HepG2 (cell line): ENCODE results near the gene CARD8. TPM values are rescaled to one million over a fixed set of nuclear protein-coding genes. Genes with fewer than 3 reads are reported as not detected.

Experiments used
- ATAC-seq: fragments of 200-7000 bp; cut with Tn5 transposase; 3 replicates; pipeline ENCODE4 v1.9.1; 2020; ENCODE audit warnings: mild to moderate bottlenecking, moderate library complexity
- BruUV-seq: library from RNA; stranded (reverse); fragments of 400-500 nt; replicated peaks from 2 replicates; lab custom pipeline; 2021; lab: Mats Ljungman, UMichigan
- CTCF ChIA-PET: fragments of 300-600 bp; formaldehyde crosslinking; extraction: SDS; loops from one replicate; lab custom pipeline; 2021; ENCODE audit warnings: low total read pairs, inconsistent platforms, low intra/inter-chr PET ratio; lab: Yijun Ruan, JAX
- POLR2A ChIA-PET: fragments of 350-600 bp; sonication (Branson Sonifier 250); formaldehyde crosslinking; loops from one replicate; lab custom pipeline; 2020; ENCODE audit warnings: antibody characterized with exemption, inconsistent platforms; lab: Yijun Ruan, JAX
- DNase-seq: peaks from one replicate; pipeline ENCODE4 v3.0.0-alpha.2; 2015; ENCODE audit warnings: low spot score
- FAIRE-seq: peaks from 3 replicates; lab custom pipeline; 2011; peaks lifted over from hg19 to GRCh38; lab: Jason Lieb, UNC
- H2AFZ ChIP-seq: one replicate; pipeline ENCODE4 v1.6.1; 2011; ENCODE audit warnings: low read length, inconsistent platforms
- H3K27ac ChIP-seq: fragments of 300-600 bp; 3 replicates; pipeline ENCODE4 v1.8.0; 2011; ENCODE audit warnings: mixed run types, mild to moderate bottlenecking, mixed read lengths, low read length, inconsistent platforms; ENCODE audit not compliant: insufficient read depth; ENCODE audit errors: extremely low read length
- H3K27me3 ChIP-seq, 2 experiments: fragments of 200-600 bp in 1 of 2; 2 replicates in 1 of 2; 3 replicates in 1 of 2; pipeline versions ENCODE4 v1.6.0 to v1.8.0; 2011; ENCODE audit warnings: low read length in 2 of 2, mild to moderate bottlenecking in 2 of 2, moderate library complexity in 2 of 2, inconsistent platforms in 1 of 2; ENCODE audit not compliant: insufficient read depth in 2 of 2, control insufficient read depth in 1 of 2
- H3K36me3 ChIP-seq, 2 experiments: fragments of 200-600 bp in 1 of 2; replicated peaks in 1 of 2; 2 replicates in 1 of 2; 3 replicates in 1 of 2; pipeline versions ENCODE4 v1.5.1 to v1.8.0; 2011; ENCODE audit warnings: low read length in 2 of 2, inconsistent platforms in 1 of 2; ENCODE audit not compliant: insufficient read depth in 2 of 2, control insufficient read depth in 1 of 2
- H3K4me1 ChIP-seq: 2 replicates; pipeline ENCODE4 v1.5.1; 2012; ENCODE audit warnings: low read length, inconsistent platforms; ENCODE audit not compliant: insufficient read depth
- H3K4me2 ChIP-seq: 2 replicates; pipeline ENCODE4 v1.6.0; 2011; ENCODE audit warnings: low read depth, low read length, inconsistent platforms
- H3K4me3 ChIP-seq, 3 experiments: fragments of 200-600 bp in 1 of 3; sonication (generic), shearing (Covaris generic) in 1 of 3; replicated peaks in 1 of 3; 2 replicates each; pipeline ENCODE4 v1.5.1; 2011 to 2016; ENCODE audit warnings: low read length in 3 of 3, inconsistent platforms in 2 of 3, low read depth in 2 of 3, mild to moderate bottlenecking in 2 of 3, control low read depth in 1 of 3, mixed read lengths in 1 of 3; ENCODE audit not compliant: insufficient read depth in 1 of 3
- H3K79me2 ChIP-seq: one replicate; pipeline ENCODE4 v1.6.1; 2011; ENCODE audit warnings: low read length, inconsistent platforms; ENCODE audit not compliant: insufficient read depth
- H3K9ac ChIP-seq: 2 replicates; pipeline ENCODE4 v1.6.0; 2011; ENCODE audit warnings: mild to moderate bottlenecking, low read depth, low read length, inconsistent platforms; ENCODE audit not compliant: insufficient read depth
- H3K9me3 ChIP-seq: 2 replicates; pipeline ENCODE4 v1.5.1; 2012; ENCODE audit warnings: mild to moderate bottlenecking, low read length
- H4K20me1 ChIP-seq: 2 replicates; pipeline ENCODE4 v1.6.0; 2011; ENCODE audit warnings: inconsistent platforms, mild to moderate bottlenecking, low read length, moderate library complexity; ENCODE audit not compliant: insufficient read depth
- ATF1 ChIP-seq: IDR thresholded peaks from 2 replicates; pipeline ENCODE4 v1.6.1; 2016; ENCODE audit warnings: mild to moderate bottlenecking, control low read depth
- KDM2A ChIP-seq: sonication (generic); formaldehyde crosslinking; IDR thresholded peaks from 2 replicates; pipeline ENCODE4 v1.4.0; 2020; ENCODE audit warnings: low read depth, missing genetic modification reagents, borderline replicate concordance
- LCORL ChIP-seq, 2 experiments: fragments of 450-650 bp in 1 of 2; sonication (generic) in 1 of 2; formaldehyde crosslinking in 1 of 2; IDR thresholded peaks; 2 replicates each; pipeline versions ENCODE4 v1.5.0 to v1.6.1; 2017 to 2020; ENCODE audit warnings: antibody characterized with exemption in 1 of 2, missing genetic modification reagents in 1 of 2
- MEIS2 ChIP-seq: sonication (generic); formaldehyde crosslinking; IDR thresholded peaks from 2 replicates; pipeline ENCODE4 v1.9.0; 2021; ENCODE audit warnings: mild to moderate bottlenecking, missing genetic modification reagents
- SAFB2 ChIP-seq: sonication (generic); formaldehyde crosslinking; IDR thresholded peaks from 2 replicates; pipeline ENCODE4 v1.5.1; 2020; ENCODE audit warnings: missing genetic modification reagents, low read depth, mild to moderate bottlenecking, borderline replicate concordance
- ZKSCAN8 ChIP-seq: IDR thresholded peaks from 2 replicates; pipeline ENCODE4 v1.6.1; 2016; ENCODE audit warnings: borderline replicate concordance, missing genetic modification reagents, missing compliant biosample characterization
- ZNF343 ChIP-seq: sonication (generic); formaldehyde crosslinking; IDR thresholded peaks from 2 replicates; pipeline ENCODE4 v1.4.0; 2020; ENCODE audit warnings: mild to moderate bottlenecking, missing genetic modification reagents
- ZNF607 ChIP-seq: sonication (generic); formaldehyde crosslinking; IDR thresholded peaks from 2 replicates; pipeline ENCODE4 v1.5.1; 2020; ENCODE audit warnings: missing genetic modification reagents, mild to moderate bottlenecking, borderline replicate concordance
- ZSCAN29 ChIP-seq: sonication (generic); formaldehyde crosslinking; conservative IDR thresholded peaks from 2 replicates; pipeline ENCODE4 v1.4.0; 2020; ENCODE audit warnings: mild to moderate bottlenecking, missing genetic modification reagents
- WGBS: methylation state at CpG from one replicate; pipeline ENCODE4 v1.1.6; 2017; ENCODE audit warnings: low lambda C conversion rate; 5-methylcytosine and 5-hydroxymethylcytosine counted together
- in situ Hi-C: cut with HindIII; loops from 2 replicates; pipeline ENCODE4 v1.10.0; 2017; ENCODE audit warnings: low pct_unique_long_range_greater_than_20kb; ENCODE audit not compliant: extremely low pct_ligation_motif_present
- intact Hi-C: fragments of 100-400 bp; cut with micrococcal nuclease; formaldehyde crosslinking; loops from one replicate; pipeline ENCODE4 v1.10.0; 2022; ENCODE audit not compliant: unreplicated experiment
- polyA plus RNA-seq, 8 experiments: library from polyadenylated mRNA; depleted of rRNA in 3 of 8; stranded (reverse) in 7 of 8; unstranded in 1 of 8; fragments of >200 nt; fragmentation: Illumina TruSeq in 4 of 8; extraction: Trizol in 4 of 8; gene quantifications; 2 replicates each; pipeline versions ENCODE4 v1.2.1 to v1.2.3, GENCODE V29; 2011 to 2016; ENCODE audit warnings: low read depth in 4 of 8, missing spikeins in 1 of 8, mixed read lengths in 1 of 8; ENCODE audit not compliant: insufficient read depth in 1 of 8
- total RNA-seq, 5 experiments: library from RNA; depleted of rRNA; stranded (reverse); fragments of >200 nt; fragmentation: Illumina TruSeq; extraction: Trizol; gene quantifications; 2 replicates each; pipeline ENCODE4 v1.2.3, GENCODE V29; 2016; ENCODE audit warnings: low read depth in 1 of 5
- TF ChIP-seq, protein P1 (sequence below): sonication (generic); formaldehyde crosslinking; IDR thresholded peaks from 2 replicates; pipeline ENCODE4 v1.8.0; 2023; ENCODE audit warnings: mild to moderate bottlenecking, missing genetic modification reagents
- TF ChIP-seq, protein P2 (sequence below): sonication (generic); formaldehyde crosslinking; IDR thresholded peaks from 2 replicates; pipeline ENCODE4 v1.8.0; 2022; ENCODE audit warnings: mild to moderate bottlenecking, missing genetic modification reagents

The CARD8 gene
- total and polyA plus RNA-seq, 2 of the 13 experiments (the other 11 are each of a cell fraction or from before 2014, with no cell fraction given) = 15.0 to 19.2 TPM

DNA sequence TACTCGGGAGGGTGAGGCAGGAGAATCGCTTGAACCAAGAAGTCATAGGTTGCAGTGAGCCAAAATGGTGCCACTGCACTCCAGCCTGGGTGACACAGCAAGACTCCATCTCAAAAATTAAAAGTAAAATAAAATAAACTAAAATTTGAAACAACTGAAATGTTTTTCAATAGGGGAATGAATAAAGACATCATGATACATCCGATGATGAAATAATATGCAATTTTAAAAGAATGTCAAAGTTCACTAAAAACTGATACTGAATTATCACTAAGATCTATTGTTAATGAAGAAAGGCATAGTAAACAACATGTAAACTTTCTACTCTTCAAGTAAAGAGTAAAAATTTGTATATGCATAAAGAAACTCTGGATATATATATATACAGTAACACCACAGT, 8.5 kb downstream of the CARD8 start:
- ATAC-seq = no peak
- CTCF ChIA-PET = no interaction called here
- BruUV-seq = no TSS peak
- Histone ChIP-seq H3K4me3 (no peak overlapping the region), H2AFZ (no peak overlapping the region), H3K27me3 (no peaks in the 10 kb centered on the region), H3K4me2 (no peak overlapping the region), H3K9ac (no peak overlapping the region), H3K79me2 (no peaks in the 10 kb centered on the region), H3K9me3 (no peaks in the 10 kb centered on the region), H3K36me3 (peaks cover 2 to 13% of the 10 kb centered on the region in 2 experiments; a peak in 2 of 5 replicates), H3K27ac (no peak overlapping the region), H4K20me1 (no peaks in the 10 kb centered on the region), H3K4me1 (peaks cover 11% of the 10 kb centered on the region)
- WGBS = 97% methylated on average over 3 of the region's 3 CpGs
- no peak for DNase-seq
- intact Hi-C loops (no loop called here), in situ Hi-C loops (no loop called here)
- TF ChIP-seq, protein P1, sequence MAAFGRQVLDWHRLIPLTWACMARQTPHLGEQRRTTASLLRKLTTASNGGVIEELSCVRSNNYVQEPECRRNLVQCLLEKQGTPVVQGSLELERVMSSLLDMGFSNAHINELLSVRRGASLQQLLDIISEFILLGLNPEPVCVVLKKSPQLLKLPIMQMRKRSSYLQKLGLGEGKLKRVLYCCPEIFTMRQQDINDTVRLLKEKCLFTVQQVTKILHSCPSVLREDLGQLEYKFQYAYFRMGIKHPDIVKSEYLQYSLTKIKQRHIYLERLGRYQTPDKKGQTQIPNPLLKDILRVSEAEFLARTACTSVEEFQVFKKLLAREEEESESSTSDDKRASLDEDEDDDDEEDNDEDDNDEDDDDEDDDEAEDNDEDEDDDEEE (CRISPR knock-in tag) = no peak
- POLR2A ChIA-PET = no interaction called here
- FAIRE-seq = no peak

DNA sequence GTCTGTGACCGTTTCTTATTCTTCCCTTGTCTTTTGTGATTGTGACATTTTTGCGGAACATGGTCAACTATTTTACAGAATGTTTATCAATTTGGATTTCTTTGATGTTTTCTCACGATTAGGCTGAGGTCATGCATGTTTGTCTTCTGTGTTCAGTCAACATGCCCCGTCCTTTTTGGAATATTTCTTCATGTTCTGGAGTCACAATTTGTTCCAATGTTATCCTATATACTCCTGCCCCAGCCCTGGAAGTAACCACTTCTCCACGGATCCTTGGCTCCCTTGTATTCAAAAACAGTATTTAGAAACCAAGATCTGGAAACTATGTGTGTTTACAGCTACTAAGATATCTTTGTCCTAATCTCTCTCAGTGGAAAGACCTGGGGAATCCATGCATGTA, 9.6 kb downstream of the CARD8 start:
- Histone ChIP-seq H4K20me1 (no peaks in the 10 kb centered on the region), H3K4me3 (no peak overlapping the region), H2AFZ (no peak overlapping the region), H3K9me3 (no peaks in the 10 kb centered on the region), H3K4me1 (peaks cover 11% of the 10 kb centered on the region), H3K27ac (no peak overlapping the region), H3K36me3 (peaks cover 0 to 15% of the 10 kb centered on the region in 2 experiments; a peak in 3 of 5 replicates), H3K79me2 (no peaks in the 10 kb centered on the region), H3K4me2 (no peak overlapping the region), H3K9ac (no peak overlapping the region), H3K27me3 (no peaks in the 10 kb centered on the region)
- WGBS = 71% methylated on average over 5 of the region's 5 CpGs
- intact Hi-C loops (no loop called here), in situ Hi-C loops (no loop called here)
- DNase-seq (no peak), FAIRE-seq (peak; percentile 64), ATAC-seq (no peak)
- TF ChIP-seq SAFB2 (CRISPR knock-in tag) = no peak
- TF ChIP-seq ZKSCAN8 (CRISPR knock-in tag) = no peak
- no peak for TF ChIP-seq MEIS2 (CRISPR knock-in tag)
- TF ChIP-seq KDM2A (CRISPR knock-in tag) = no peak
- TF ChIP-seq ATF1 (CRISPR knock-in tag) = no peak
- TF ChIP-seq ZNF607 = no peak
- no peak for TF ChIP-seq ZSCAN29 (CRISPR knock-in tag)
- no peak for TF ChIP-seq LCORL (IDR thresholded peaks at IDR 0.05)
- TF ChIP-seq LCORL (CRISPR knock-in tag; IDR thresholded peaks at IDR 0.05) = no peak
- TF ChIP-seq, protein P2, sequence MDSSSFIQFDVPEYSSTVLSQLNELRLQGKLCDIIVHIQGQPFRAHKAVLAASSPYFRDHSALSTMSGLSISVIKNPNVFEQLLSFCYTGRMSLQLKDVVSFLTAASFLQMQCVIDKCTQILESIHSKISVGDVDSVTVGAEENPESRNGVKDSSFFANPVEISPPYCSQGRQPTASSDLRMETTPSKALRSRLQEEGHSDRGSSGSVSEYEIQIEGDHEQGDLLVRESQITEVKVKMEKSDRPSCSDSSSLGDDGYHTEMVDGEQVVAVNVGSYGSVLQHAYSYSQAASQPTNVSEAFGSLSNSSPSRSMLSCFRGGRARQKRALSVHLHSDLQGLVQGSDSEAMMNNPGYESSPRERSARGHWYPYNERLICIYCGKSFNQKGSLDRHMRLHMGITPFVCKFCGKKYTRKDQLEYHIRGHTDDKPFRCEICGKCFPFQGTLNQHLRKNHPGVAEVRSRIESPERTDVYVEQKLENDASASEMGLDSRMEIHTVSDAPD (CRISPR knock-in tag) = no peak
- no peak for TF ChIP-seq ZNF343
- no TSS peak for BruUV-seq
- CTCF ChIA-PET = no interaction called here
- POLR2A ChIA-PET = no interaction called here
